MCF 10A (cell line): ENCODE data around the gene ZC3HAV1. TPM values are rescaled to one million over a fixed set of nuclear protein-coding genes. Genes with fewer than 3 reads are reported as not detected.
A peak's percentile ranks its signal among the peaks of the same experiment; 100 is the strongest.
"Not testable (repeated sequence)": the region's sequence is repeated elsewhere in the genome, so short reads cannot be mapped to it uniquely, and the experiment has no call there.

ENCODE experiments used
- BruUV-seq: library from RNA; stranded (reverse); fragments of 400-500 nt; replicated peaks from 2 replicates; lab custom pipeline; 2021; lab: Mats Ljungman, UMichigan
- CTCF ChIA-PET: fragments of 300-600 bp; sonication (Branson Sonifier 250); formaldehyde crosslinking; extraction: SDS; loops from one replicate; lab custom pipeline; 2021; ENCODE audit warnings: antibody characterized with exemption, inconsistent platforms; lab: Yijun Ruan, JAX
- POLR2A ChIA-PET: fragments of 300-600, 350-650 bp; sonication (Branson Sonifier 250); formaldehyde crosslinking; extraction: SDS; loops from one replicate; lab custom pipeline; 2020; ENCODE audit warnings: antibody characterized with exemption, inconsistent platforms; lab: Yijun Ruan, JAX
- DNase-seq: peaks from one replicate; pipeline ENCODE4 v3.0.0-alpha.2; 2018; ENCODE audit not compliant: unreplicated experiment
- H3K27ac Mint-ChIP-seq: one replicate; pipeline ENCODE4 v1.8.0; 2022; ENCODE audit warnings: mild to moderate bottlenecking, low read depth, mixed read lengths; ENCODE audit not compliant: unreplicated experiment
- H3K27me3 Mint-ChIP-seq: one replicate; pipeline ENCODE4 v1.8.0; 2022; ENCODE audit warnings: mixed read lengths; ENCODE audit not compliant: insufficient read depth, unreplicated experiment
- H3K36me3 Mint-ChIP-seq: one replicate; pipeline ENCODE4 v1.8.0; 2022; ENCODE audit warnings: mild to moderate bottlenecking, moderate library complexity, mixed read lengths; ENCODE audit not compliant: insufficient read depth, unreplicated experiment
- H3K4me1 Mint-ChIP-seq: one replicate; pipeline ENCODE4 v1.8.0; 2022; ENCODE audit warnings: mixed read lengths; ENCODE audit not compliant: insufficient read depth, unreplicated experiment
- H3K4me3 Mint-ChIP-seq: one replicate; pipeline ENCODE4 v1.8.0; 2022; ENCODE audit warnings: mild to moderate bottlenecking, moderate library complexity, mixed read lengths; ENCODE audit not compliant: unreplicated experiment
- H3K9me3 Mint-ChIP-seq: one replicate; pipeline ENCODE4 v1.8.0; 2022; ENCODE audit warnings: mixed read lengths; ENCODE audit not compliant: unreplicated experiment
- CTCF ChIP-seq: fragments of 200-600 bp; IDR thresholded peaks from one replicate; pipeline ENCODE4 v1.8.0; 2022; ENCODE audit warnings: antibody characterized with exemption, mild to moderate bottlenecking; ENCODE audit not compliant: unreplicated experiment
- intact Hi-C: fragments of 100-400 bp; cut with micrococcal nuclease; formaldehyde crosslinking; loops from 2 replicates; pipeline ENCODE4 v1.14.1; 2022
- total RNA-seq: library from RNA; stranded (reverse); gene quantifications from 2 replicates; pipeline ENCODE4 v1.2.3, GENCODE V29; 2022

Gene ZC3HAV1
- total RNA-seq, 1 experiment from 2014 or later: 14.2 TPM

GRCh38 chr7:139099172-139099947 is 10.2 kb downstream of the ZC3HAV1 start:
- DNase-seq: no peak
- ChIA-PET POLR2A (interaction anchor here (0.6 to 1.0 kb wide), 4 partner anchors 14 to 1272 kb away, joined by 3 to 4 read pairs (median 3); no protein-coding TSS in a partner anchor), CTCF (interaction anchor here (0.6 to 1.5 kb wide), 2 partner anchors 25 to 73 kb away, joined by 3 to 5 read pairs; no protein-coding TSS in a partner anchor)
- Mint-ChIP-seq H3K36me3 (peaks cover 36% of the 10 kb centered on the region), H3K27ac (no peak overlapping the region), H3K4me3 (no peak overlapping the region), H3K27me3 (no peaks in the 10 kb centered on the region), H3K9me3 (no peaks in the 10 kb centered on the region), H3K4me1 (peaks cover 17% of the 10 kb centered on the region)
- BruUV-seq: no TSS peak
- no peak for TF ChIP-seq CTCF
- intact Hi-C loops: no loop called here

GRCh38 chr7:139095194-139095659 is 14.3 kb downstream of the ZC3HAV1 start:
- peaks cover 34% of the 10 kb centered on the region for H3K36me3 Mint-ChIP-seq
- no peak overlapping the region for H3K4me3 Mint-ChIP-seq
- no peaks in the 10 kb centered on the region for H3K27me3 Mint-ChIP-seq
- peaks cover 14% of the 10 kb centered on the region for H3K4me1 Mint-ChIP-seq
- BruUV-seq: no TSS peak
- ChIA-PET POLR2A (interaction anchor here (1.2 kb wide), 1 partner anchor 9 kb away, joined by 3 read pairs; no protein-coding TSS in a partner anchor), CTCF (interaction anchor here (0.6 to 1.5 kb wide), 4 partner anchors 12 to 280 kb away, joined by 3 to 7 read pairs (median 3); no protein-coding TSS in a partner anchor)
- H3K9me3 Mint-ChIP-seq: no peaks in the 10 kb centered on the region
- no peak for TF ChIP-seq CTCF
- H3K27ac Mint-ChIP-seq: no peak overlapping the region
- no peak for DNase-seq
- intact Hi-C loops: no loop called here

GRCh38 chr7:139094596-139094995 is 14.9 kb downstream of the ZC3HAV1 start:
- no peak overlapping the region for H3K4me3 Mint-ChIP-seq
- no TSS peak for BruUV-seq
- no peaks in the 10 kb centered on the region for H3K27me3 Mint-ChIP-seq
- no peak for TF ChIP-seq CTCF
- DNase-seq: no peak
- POLR2A ChIA-PET: interaction anchor here (1.2 kb wide), 1 partner anchor 9 kb away, joined by 3 read pairs; no protein-coding TSS in a partner anchor
- peaks cover 14% of the 10 kb centered on the region for H3K4me1 Mint-ChIP-seq
- H3K27ac Mint-ChIP-seq: no peak overlapping the region
- CTCF ChIA-PET: interaction anchor here (0.6 to 1.5 kb wide), 6 partner anchors 19 to 142 kb away, joined by 3 to 7 read pairs (median 3); no protein-coding TSS in a partner anchor
- intact Hi-C loops: no loop called here
- no peaks in the 10 kb centered on the region for H3K9me3 Mint-ChIP-seq
- H3K36me3 Mint-ChIP-seq: peaks cover 34% of the 10 kb centered on the region

- peaks cover 8% of the 10 kb centered on the region for H3K4me1 Mint-ChIP-seq
- H3K27ac Mint-ChIP-seq: peak overlapping the region; percentile 73
- TF ChIP-seq CTCF: no peak
- CTCF ChIA-PET: interaction anchor here (0.6 to 1.5 kb wide), 8 partner anchors 19 to 370 kb away, joined by 3 to 9 read pairs (median 3); no protein-coding TSS in a partner anchor
- intact Hi-C loops: no loop called here
- H3K9me3 Mint-ChIP-seq: no peaks in the 10 kb centered on the region
- H3K36me3 Mint-ChIP-seq: peaks cover 35% of the 10 kb centered on the region
- no peaks in the 10 kb centered on the region for H3K27me3 Mint-ChIP-seq
- BruUV-seq: no TSS peak
- no peak overlapping the region for H3K4me3 Mint-ChIP-seq
- no peak for DNase-seq
- POLR2A ChIA-PET: no interaction called here
Observed at GRCh38 chr7:139094030-139094429, 15.5 kb downstream of the ZC3HAV1 start.

GRCh38 chr7:139093512-139093911 is 16.0 kb downstream of the ZC3HAV1 start:
- POLR2A ChIA-PET, H3K4me1 Mint-ChIP-seq, intact Hi-C loops, BruUV-seq, H3K9me3 Mint-ChIP-seq, H3K27me3 Mint-ChIP-seq, DNase-seq, H3K4me3 Mint-ChIP-seq: not testable (repeated sequence)
- peak overlapping the region; percentile 73 for H3K27ac Mint-ChIP-seq
- CTCF ChIA-PET: interaction anchor here (0.6 to 1.5 kb wide), 3 partner anchors 18 to 58 kb away, joined by 3 to 9 read pairs (median 3); no protein-coding TSS in a partner anchor
- H3K36me3 Mint-ChIP-seq: peaks cover 39% of the 10 kb centered on the region
